ENCODE data around the gene PTPN22.

PTPN22 gene

GRCh38 chr1:113871597-113872113 is at the start of gene PTPN22:
Gene PTPN22 (minus strand): TSS chr1:113871712.
- Histone ChIP-seq H3K4me3 (ENCODE audit: low read depth, low read length) (no peak within 1 kb of the TSS), H3K9ac (ENCODE audit: low read depth, low read length) (no peak within 1 kb of the TSS), H3K36me3 (ENCODE audit: control insufficient read depth, insufficient read depth, low read length) (no peaks in the 10 kb centered on the region), H3K4me1 (ENCODE audit: control insufficient read depth, insufficient read depth, low read length) (peaks cover 2% of the 10 kb centered on the region), H3K27me3 (ENCODE audit: control insufficient read depth, insufficient read depth, low read length) (no peaks in the 10 kb centered on the region), H3K9me3 (ENCODE audit: control insufficient read depth, insufficient read depth, low read length) (no peaks in the 10 kb centered on the region)

- H3K36me3 ChIP-seq (ENCODE audit: control insufficient read depth, insufficient read depth, low read length), result no peaks in the 10 kb centered on the region
- H3K4me1 ChIP-seq (ENCODE audit: control insufficient read depth, insufficient read depth, low read length), result no peaks in the 10 kb centered on the region
- H3K9me3 ChIP-seq (ENCODE audit: control insufficient read depth, insufficient read depth, low read length), result no peaks in the 10 kb centered on the region
- peaks cover 6% of the 10 kb centered on the region for H3K27me3 ChIP-seq (ENCODE audit: control insufficient read depth, insufficient read depth, low read length)
- no peak overlapping the region for H3K4me3 ChIP-seq (ENCODE audit: low read depth, low read length)
- H3K9ac ChIP-seq (ENCODE audit: low read depth, low read length), result no peak overlapping the region
Observed at GRCh38 chr1:113918243-113918642, 46.7 kb upstream of the PTPN22 start.

GRCh38 chr1:113917400-113918082 is 46.0 kb upstream of the PTPN22 start:
- Histone ChIP-seq H3K36me3 (ENCODE audit: control insufficient read depth, insufficient read depth, low read length) (no peaks in the 10 kb centered on the region), H3K4me1 (ENCODE audit: control insufficient read depth, insufficient read depth, low read length) (no peaks in the 10 kb centered on the region), H3K27me3 (ENCODE audit: control insufficient read depth, insufficient read depth, low read length) (peaks cover 4% of the 10 kb centered on the region), H3K4me3 (ENCODE audit: low read depth, low read length) (no peak overlapping the region), H3K9ac (ENCODE audit: low read depth, low read length) (no peak overlapping the region), H3K9me3 (ENCODE audit: control insufficient read depth, insufficient read depth, low read length) (no peaks in the 10 kb centered on the region)

- H3K9me3 ChIP-seq (ENCODE audit: control insufficient read depth, insufficient read depth, low read length), result no peaks in the 10 kb centered on the region
- no peak overlapping the region for H3K4me3 ChIP-seq (ENCODE audit: low read depth, low read length)
- H3K36me3 ChIP-seq (ENCODE audit: control insufficient read depth, insufficient read depth, low read length), result peaks cover under 1% of the 10 kb centered on the region
- H3K27me3 ChIP-seq (ENCODE audit: control insufficient read depth, insufficient read depth, low read length), result peaks cover 3% of the 10 kb centered on the region
- H3K9ac ChIP-seq (ENCODE audit: low read depth, low read length), result no peak overlapping the region
- H3K4me1 ChIP-seq (ENCODE audit: control insufficient read depth, insufficient read depth, low read length), result no peaks in the 10 kb centered on the region
Observed at GRCh38 chr1:113916974-113917373, 45.5 kb upstream of the PTPN22 start.

- H3K36me3 ChIP-seq (ENCODE audit: control insufficient read depth, insufficient read depth, low read length), result peaks cover 12% of the 10 kb centered on the region
- H3K9ac ChIP-seq (ENCODE audit: low read depth, low read length), result no peak overlapping the region
- H3K27me3 ChIP-seq (ENCODE audit: control insufficient read depth, insufficient read depth, low read length), result peaks cover 3% of the 10 kb centered on the region
- no peak overlapping the region for H3K4me3 ChIP-seq (ENCODE audit: low read depth, low read length)
- no peaks in the 10 kb centered on the region for H3K4me1 ChIP-seq (ENCODE audit: control insufficient read depth, insufficient read depth, low read length)
- no peaks in the 10 kb centered on the region for H3K9me3 ChIP-seq (ENCODE audit: control insufficient read depth, insufficient read depth, low read length)
Observed at GRCh38 chr1:113913887-113914664, 42.6 kb upstream of the PTPN22 start.

- H3K36me3 ChIP-seq (ENCODE audit: control insufficient read depth, insufficient read depth, low read length), result peaks cover 12% of the 10 kb centered on the region
- no peak overlapping the region for H3K4me3 ChIP-seq (ENCODE audit: low read depth, low read length)
- no peak overlapping the region for H3K9ac ChIP-seq (ENCODE audit: low read depth, low read length)
- H3K4me1 ChIP-seq (ENCODE audit: control insufficient read depth, insufficient read depth, low read length), result no peaks in the 10 kb centered on the region
- H3K9me3 ChIP-seq (ENCODE audit: control insufficient read depth, insufficient read depth, low read length), result no peaks in the 10 kb centered on the region
- H3K27me3 ChIP-seq (ENCODE audit: control insufficient read depth, insufficient read depth, low read length), result peaks cover 2% of the 10 kb centered on the region
Observed at GRCh38 chr1:113913312-113913668, 41.8 kb upstream of the PTPN22 start.

- Histone ChIP-seq H3K27me3 (ENCODE audit: control insufficient read depth, insufficient read depth, low read length) (no peaks in the 10 kb centered on the region), H3K4me3 (ENCODE audit: low read depth, low read length) (no peak overlapping the region), H3K36me3 (ENCODE audit: control insufficient read depth, insufficient read depth, low read length) (peaks cover 12% of the 10 kb centered on the region), H3K4me1 (ENCODE audit: control insufficient read depth, insufficient read depth, low read length) (no peaks in the 10 kb centered on the region), H3K9me3 (ENCODE audit: control insufficient read depth, insufficient read depth, low read length) (no peaks in the 10 kb centered on the region), H3K9ac (ENCODE audit: low read depth, low read length) (no peak overlapping the region)
Observed at GRCh38 chr1:113912594-113913311, 41.2 kb upstream of the PTPN22 start.

- Histone ChIP-seq H3K4me1 (ENCODE audit: control insufficient read depth, insufficient read depth, low read length) (no peaks in the 10 kb centered on the region), H3K9me3 (ENCODE audit: control insufficient read depth, insufficient read depth, low read length) (no peaks in the 10 kb centered on the region), H3K27me3 (ENCODE audit: control insufficient read depth, insufficient read depth, low read length) (no peaks in the 10 kb centered on the region), H3K9ac (ENCODE audit: low read depth, low read length) (peak overlapping the region; percentile 38), H3K36me3 (ENCODE audit: control insufficient read depth, insufficient read depth, low read length) (peaks cover 3% of the 10 kb centered on the region), H3K4me3 (ENCODE audit: low read depth, low read length) (peak overlapping the region; percentile 81)
Observed at GRCh38 chr1:113905435-113905861, 33.9 kb upstream of the PTPN22 start.

- H3K27me3 ChIP-seq (ENCODE audit: control insufficient read depth, insufficient read depth, low read length), result no peaks in the 10 kb centered on the region
- peak within 1 kb of the TSS; percentile 89 for H3K4me3 ChIP-seq (ENCODE audit: low read depth, low read length)
- H3K9me3 ChIP-seq (ENCODE audit: control insufficient read depth, insufficient read depth, low read length), result no peaks in the 10 kb centered on the region
- H3K36me3 ChIP-seq (ENCODE audit: control insufficient read depth, insufficient read depth, low read length), result peaks cover 3% of the 10 kb centered on the region
- no peaks in the 10 kb centered on the region for H3K4me1 ChIP-seq (ENCODE audit: control insufficient read depth, insufficient read depth, low read length)
- peak within 1 kb of the TSS; percentile 57 for H3K9ac ChIP-seq (ENCODE audit: low read depth, low read length)
Observed at GRCh38 chr1:113904674-113905434, 33.3 kb upstream of the PTPN22 start, which contains the start of the genes AP4B1 and DCLRE1B. Gene AP4B1 (minus strand): TSS chr1:113904799. CDS start chr1:113904717, 82 bp downstream. Gene DCLRE1B (plus strand): TSS chr1:113905326. CDS start chr1:113905587, 261 bp downstream.

- H3K4me3 ChIP-seq (ENCODE audit: low read depth, low read length), result peak overlapping the region; percentile 89
- no peaks in the 10 kb centered on the region for H3K4me1 ChIP-seq (ENCODE audit: control insufficient read depth, insufficient read depth, low read length)
- H3K9me3 ChIP-seq (ENCODE audit: control insufficient read depth, insufficient read depth, low read length), result no peaks in the 10 kb centered on the region
- peaks cover 3% of the 10 kb centered on the region for H3K36me3 ChIP-seq (ENCODE audit: control insufficient read depth, insufficient read depth, low read length)
- H3K9ac ChIP-seq (ENCODE audit: low read depth, low read length), result peak overlapping the region; percentile 57
- H3K27me3 ChIP-seq (ENCODE audit: control insufficient read depth, insufficient read depth, low read length), result no peaks in the 10 kb centered on the region
Observed at GRCh38 chr1:113904293-113904673, 32.8 kb upstream of the PTPN22 start.
